Glomerular endothelial cell (primary cell): ENCODE measurements around the gene TMCC2. TPM values are rescaled to one million over a fixed set of nuclear protein-coding genes. Genes with fewer than 3 reads are reported as not detected.

Source experiments
- DNase-seq: peaks from one replicate; pipeline ENCODE4 v3.0.0-alpha.2; 2011; ENCODE audit warnings: low read depth, low spot score; ENCODE audit errors: extremely low read depth
- total RNA-seq: library from RNA; depleted of rRNA; stranded (reverse); fragments of >200 nt; gene quantifications from 2 replicates; pipeline ENCODE4 v1.2.3, GENCODE V29; 2015

The TMCC2 gene
- total RNA-seq, 1 donor from 2014 or later, result 5.3 TPM

- DNase-seq, result no peak
Measured at GRCh38 chr1:205298191-205298994, 70.6 kb downstream of the TMCC2 start.

GRCh38 chr1:205300149-205300548 lies 72.4 kb downstream of the TMCC2 start:
- DNase-seq, result no peak

GRCh38 chr1:205301205-205301821 lies 73.6 kb downstream of the TMCC2 start:
- DNase-seq, result no peak

GRCh38 chr1:205301842-205302588 lies 74.3 kb downstream of the TMCC2 start:
- no peak for DNase-seq

GRCh38 chr1:205303247-205303888 lies 75.6 kb downstream of the TMCC2 start:
- DNase-seq, result no peak

GRCh38 chr1:205304046-205304694 lies 76.4 kb downstream of the TMCC2 start:
- no peak for DNase-seq

GRCh38 chr1:205304695-205305070 lies 76.9 kb downstream of the TMCC2 start:
- DNase-seq, result no peak

- DNase-seq, result no peak
Measured at GRCh38 chr1:205306929-205307566, 79.3 kb downstream of the TMCC2 start.

GRCh38 chr1:205309741-205310140 lies 82.0 kb downstream of the TMCC2 start:
- DNase-seq, result no peak

GRCh38 chr1:205310976-205311704 lies 83.4 kb downstream of the TMCC2 start:
- no peak for DNase-seq

- DNase-seq, result no peak
Measured at GRCh38 chr1:205312866-205313562, 85.3 kb downstream of the TMCC2 start.

GRCh38 chr1:205313563-205314308 lies 86.0 kb downstream of the TMCC2 start:
- no peak for DNase-seq

- no peak for DNase-seq
Measured at GRCh38 chr1:205315008-205315618, 87.4 kb downstream of the TMCC2 start.

- DNase-seq, result no peak
Measured at GRCh38 chr1:205316161-205316566, 88.4 kb downstream of the TMCC2 start.

GRCh38 chr1:205317311-205317917 lies 89.7 kb downstream of the TMCC2 start:
- no peak for DNase-seq

- DNase-seq, result no peak
Measured at GRCh38 chr1:205318231-205318991, 90.7 kb downstream of the TMCC2 start.
